AG04449 (cell line): Measurements from ENCODE around the gene ISM1.

ENCODE experiments used
- CTCF ChIA-PET: fragments of 350-600 bp; formaldehyde crosslinking; extraction: SDS; loops from one replicate; lab custom pipeline; 2021; ENCODE audit warnings: antibody characterized with exemption; lab: Yijun Ruan, JAX
- POLR2A ChIA-PET: fragments of 400-600, 350-600 bp; formaldehyde crosslinking; extraction: SDS; loops from one replicate; lab custom pipeline; 2020; ENCODE audit warnings: antibody characterized with exemption, inconsistent platforms; lab: Yijun Ruan, JAX
- DNase-seq: peaks from one replicate; pipeline ENCODE4 v3.0.0-alpha.2; 2010; ENCODE audit warnings: low read depth, low spot score
- H3K4me3 ChIP-seq: 2 replicates; pipeline ENCODE4 v1.5.1; 2011; ENCODE audit warnings: low read depth, mild to moderate bottlenecking, control low read depth, low read length
- CTCF ChIP-seq: IDR thresholded peaks from one replicate; pipeline ENCODE4 v1.5.1; 2011; ENCODE audit warnings: mild to moderate bottlenecking, moderate library complexity, low read length, control low read depth, inconsistent platforms; ENCODE audit not compliant: insufficient read depth; ENCODE audit errors: missing control alignments

ISM1 gene

DNA sequence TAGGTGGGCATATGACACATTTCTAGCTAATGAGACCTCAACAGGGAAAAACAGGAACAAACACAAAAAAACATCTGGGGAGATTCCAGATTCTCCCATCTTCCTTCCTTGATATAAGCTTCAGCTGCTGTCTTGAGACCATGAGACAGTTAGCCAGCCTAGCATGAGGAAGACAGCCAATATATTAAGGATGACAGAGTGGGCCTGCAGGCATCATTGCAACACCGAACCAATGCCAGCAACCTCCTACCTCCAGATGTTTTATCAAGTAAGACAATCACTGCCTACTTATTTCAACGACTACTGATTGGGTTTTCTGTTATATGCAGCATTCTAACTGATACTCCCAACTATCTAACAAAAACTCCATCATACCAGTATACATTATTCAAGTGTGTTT is 119.0 kb downstream of the ISM1 start:
- CTCF ChIA-PET: interaction anchor here (1.0 kb wide), 1 partner anchor 16 kb away, joined by 3 read pairs; no protein-coding TSS in a partner anchor
- POLR2A ChIA-PET: no interaction called here
- no peak for DNase-seq
- no peak overlapping the region for H3K4me3 ChIP-seq
- no peak for TF ChIP-seq CTCF

DNA sequence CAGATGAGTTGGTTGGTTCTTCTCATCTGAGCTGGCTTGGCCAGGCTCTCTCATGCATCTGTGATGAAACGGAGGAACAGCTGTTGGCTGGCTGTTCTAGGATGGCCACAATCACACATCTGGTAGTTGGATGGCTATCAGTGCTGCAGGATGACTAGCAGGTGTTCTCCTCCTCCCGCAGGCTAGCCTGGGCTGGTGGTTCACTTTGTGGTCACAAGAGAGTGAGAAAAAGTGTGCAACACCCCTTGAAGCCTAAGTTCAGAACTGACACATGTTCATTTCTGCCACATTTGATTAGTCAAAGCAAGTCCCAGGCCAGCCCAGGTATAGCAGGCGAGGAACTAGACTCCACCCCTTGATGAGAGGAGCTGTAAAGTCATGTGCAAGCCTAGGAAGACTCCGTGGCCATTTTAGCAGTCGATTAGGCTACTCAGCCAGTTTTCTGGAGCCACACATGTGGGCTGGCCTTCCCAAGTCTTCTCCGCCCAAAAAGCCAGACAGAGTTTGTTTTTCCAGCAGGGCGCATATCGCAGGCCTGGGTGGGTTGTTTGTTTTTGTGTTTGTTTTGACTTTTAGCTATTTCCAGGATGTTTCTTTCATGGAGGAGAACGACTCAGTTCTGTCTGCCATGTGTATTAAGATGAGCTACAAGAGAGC is 120.8 kb downstream of the ISM1 start:
- POLR2A ChIA-PET: no interaction called here
- H3K4me3 ChIP-seq: no peak overlapping the region
- no peak for DNase-seq
- CTCF ChIA-PET: interaction anchor here (0.8 to 1.1 kb wide), 2 partner anchors 204 to 205 kb away, joined by 4 to 5 read pairs; no protein-coding TSS in a partner anchor
- no peak for TF ChIP-seq CTCF

GRCh38 chr20:13342469-13343242 is 121.6 kb downstream of the ISM1 start:
- DNase-seq: no peak
- no peak overlapping the region for H3K4me3 ChIP-seq
- CTCF ChIA-PET: interaction anchor here (0.8 kb wide), 1 partner anchor 204 kb away, joined by 4 read pairs; no protein-coding TSS in a partner anchor
- no peak for TF ChIP-seq CTCF
- POLR2A ChIA-PET: no interaction called here

DNA sequence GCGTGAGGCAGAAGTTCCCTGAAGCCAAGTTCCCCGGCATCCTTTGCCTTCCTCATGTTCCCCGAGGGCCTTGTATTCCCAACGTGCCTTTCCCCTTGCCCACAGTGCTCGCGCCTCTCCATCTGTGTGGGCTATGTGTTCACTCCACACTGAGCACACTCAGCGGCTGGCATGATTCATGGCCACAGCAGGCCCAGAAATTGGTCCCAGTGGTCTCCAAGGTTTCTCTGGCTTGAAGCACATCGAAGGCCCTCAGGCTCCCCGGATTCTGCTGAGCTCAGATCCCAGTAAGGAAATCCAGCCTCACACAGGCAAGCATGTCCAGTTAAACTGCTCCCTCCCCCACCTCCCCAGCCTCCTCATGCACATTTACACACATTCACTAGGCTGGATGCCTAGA is 123.6 kb downstream of the ISM1 start:
- POLR2A ChIA-PET: no interaction called here
- no peak for DNase-seq
- CTCF ChIA-PET: interaction anchor here (0.8 kb wide), 1 partner anchor 20 kb away, joined by 3 read pairs; no protein-coding TSS in a partner anchor
- TF ChIP-seq CTCF: no peak
- H3K4me3 ChIP-seq: no peak overlapping the region

GRCh38 chr20:13348311-13349234 is 127.5 kb downstream of the ISM1 start:
- CTCF ChIA-PET: interaction anchor here (1.0 kb wide), 1 partner anchor 197 kb away, joined by 3 read pairs; no protein-coding TSS in a partner anchor
- no peak for DNase-seq
- no peak for TF ChIP-seq CTCF
- POLR2A ChIA-PET: interaction anchor here (1.0 to 1.4 kb wide), 2 partner anchors 47 to 177 kb away, joined by 3 to 5 read pairs; no protein-coding TSS in a partner anchor
- H3K4me3 ChIP-seq: peak overlapping the region; percentile 4
